T follicular helper cell (primary cell): ENCODE measurements around the gene SLC25A41.

Source experiments
- DNase-seq: peaks from one replicate; pipeline ENCODE4 v3.0.0-alpha.2; 2020; ENCODE audit warnings: low read depth

The SLC25A41 gene

DNA sequence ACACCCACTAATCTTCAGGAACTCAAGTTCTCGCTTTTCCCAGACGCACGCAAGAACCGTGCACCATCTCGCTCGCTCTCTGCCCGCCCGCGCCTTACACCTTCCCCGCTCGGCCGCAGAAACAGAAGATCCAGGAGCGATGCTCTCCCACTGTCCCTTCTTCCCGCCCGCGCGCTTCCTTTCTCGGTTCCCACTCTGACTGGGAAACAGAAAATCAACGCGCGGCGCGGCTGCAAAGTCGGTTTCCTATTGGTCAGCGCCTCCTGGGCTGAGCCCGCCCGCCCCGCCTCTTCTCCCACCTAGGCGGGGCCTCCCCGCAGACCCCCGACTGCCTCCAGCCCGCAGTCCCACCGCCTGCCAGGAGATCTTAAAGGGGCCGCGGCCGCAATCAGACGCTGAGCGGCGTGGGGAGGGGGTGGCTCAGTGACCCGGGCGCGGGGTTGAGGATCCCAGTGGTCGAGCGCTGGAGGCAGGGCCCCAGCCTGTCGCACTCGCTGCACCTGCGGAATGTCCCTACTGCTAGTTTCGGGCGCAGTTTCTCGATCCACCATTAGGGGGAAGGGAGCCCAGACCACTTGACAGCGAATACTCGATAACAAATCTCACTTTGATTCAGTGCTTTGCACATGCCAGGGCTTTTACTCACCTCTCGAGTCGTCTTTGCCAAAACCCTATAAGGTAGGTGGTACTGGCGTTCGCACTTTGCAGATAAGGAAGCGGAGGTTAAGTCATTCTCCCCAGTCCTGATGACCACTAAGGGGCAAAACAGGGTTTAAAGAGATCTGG lies 26.7 kb upstream of the SLC25A41 start:
- peak; percentile 95 for DNase-seq

- peak; percentile 44 for DNase-seq
Observed at GRCh38 chr19:6459262-6460098, 25.9 kb upstream of the SLC25A41 start, which contains the start of gene SLC25A23. Gene SLC25A23 (minus strand): TSS chr19:6459792. CDS start chr19:6459628, 164 bp downstream.

DNA sequence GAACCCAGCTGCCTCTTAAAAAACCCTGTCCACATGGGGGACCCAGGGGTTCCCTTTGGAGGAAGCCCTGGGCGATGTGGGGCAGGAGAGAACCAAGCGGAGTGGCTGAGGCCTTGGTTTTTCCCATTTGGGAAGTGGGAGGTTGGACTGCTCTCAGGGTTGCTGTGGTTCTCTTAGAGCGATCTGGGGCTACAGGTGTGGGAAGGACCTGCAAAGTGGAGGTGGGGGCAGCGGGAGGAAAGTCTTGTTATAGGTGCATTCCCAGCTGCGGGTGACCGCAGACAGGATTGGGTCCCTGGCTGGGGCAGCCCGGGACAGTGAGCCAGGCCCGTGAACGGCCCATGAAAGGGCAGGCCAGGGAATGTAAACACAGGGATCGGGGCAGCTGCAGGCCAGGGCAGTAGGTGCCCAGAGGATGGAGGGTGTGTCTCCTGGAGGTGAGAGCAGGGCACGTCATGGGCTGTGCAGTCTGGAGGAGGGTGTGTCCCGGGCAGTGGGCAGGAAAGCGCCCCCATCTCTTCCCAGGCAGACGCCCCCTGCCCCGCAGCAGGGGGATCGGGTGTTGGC lies 25.2 kb upstream of the SLC25A41 start:
- DNase-seq: no peak

DNA sequence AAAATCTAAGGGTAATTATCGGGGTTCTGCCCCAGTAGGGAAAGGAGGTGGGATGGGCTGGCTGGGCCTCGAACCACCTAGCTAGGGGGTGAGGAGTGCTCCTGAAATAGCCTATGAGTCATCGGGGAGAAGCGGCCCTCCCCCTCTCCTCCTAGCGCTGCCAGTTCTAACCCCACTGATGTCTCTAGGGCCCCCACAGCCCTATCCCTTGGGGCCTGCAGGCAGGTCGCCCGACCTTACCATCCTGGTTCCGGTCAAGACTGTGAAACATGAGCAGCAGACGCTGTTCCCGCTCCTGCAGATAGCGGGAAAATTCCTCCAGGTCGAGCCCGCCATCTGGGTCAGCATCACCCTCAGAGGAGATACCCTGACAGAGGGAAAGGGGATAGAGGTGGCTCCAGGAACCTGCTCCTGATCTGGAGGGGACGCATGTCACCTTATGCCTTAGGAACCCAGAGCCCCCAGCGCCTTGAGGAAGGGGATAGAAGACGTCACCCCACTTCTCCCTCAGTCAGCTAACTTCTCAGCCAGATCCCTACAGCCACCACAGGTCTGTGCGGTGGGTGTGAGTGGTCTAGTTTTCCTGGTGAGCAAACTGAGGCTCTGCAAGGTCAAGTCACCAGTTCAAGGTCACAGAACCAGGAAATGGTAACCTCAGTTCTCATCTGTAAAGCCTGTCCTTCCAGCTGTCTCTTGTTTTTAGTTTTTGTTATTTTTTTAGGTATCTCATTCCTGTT lies 24.6 kb upstream of the SLC25A41 start:
- DNase-seq: no peak

DNA sequence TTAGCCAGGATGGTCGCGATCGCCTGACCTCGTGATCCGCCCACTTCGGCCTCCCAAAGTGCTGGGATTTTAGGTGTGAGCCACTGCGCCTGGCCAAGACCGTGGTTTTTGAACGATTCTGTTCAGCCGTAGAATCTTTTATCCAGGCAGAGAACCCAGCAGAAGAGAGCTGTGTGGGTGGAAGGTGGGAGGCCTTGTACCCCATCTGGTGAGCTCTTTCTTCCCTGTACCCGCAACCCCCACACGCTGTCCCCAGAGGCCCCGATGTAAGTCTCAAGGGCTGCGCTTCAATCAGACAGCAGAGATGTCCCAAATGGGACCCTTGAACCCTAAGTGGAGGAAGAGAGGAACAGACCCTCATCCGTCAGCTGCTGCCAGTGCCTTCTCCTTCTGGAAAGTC lies 22.4 kb upstream of the SLC25A41 start:
- DNase-seq: no peak

- no peak for DNase-seq
Observed at GRCh38 chr19:6453951-6454565, 20.5 kb upstream of the SLC25A41 start.

- DNase-seq: no peak
Observed at GRCh38 chr19:6452899-6453298, 19.3 kb upstream of the SLC25A41 start.

DNA sequence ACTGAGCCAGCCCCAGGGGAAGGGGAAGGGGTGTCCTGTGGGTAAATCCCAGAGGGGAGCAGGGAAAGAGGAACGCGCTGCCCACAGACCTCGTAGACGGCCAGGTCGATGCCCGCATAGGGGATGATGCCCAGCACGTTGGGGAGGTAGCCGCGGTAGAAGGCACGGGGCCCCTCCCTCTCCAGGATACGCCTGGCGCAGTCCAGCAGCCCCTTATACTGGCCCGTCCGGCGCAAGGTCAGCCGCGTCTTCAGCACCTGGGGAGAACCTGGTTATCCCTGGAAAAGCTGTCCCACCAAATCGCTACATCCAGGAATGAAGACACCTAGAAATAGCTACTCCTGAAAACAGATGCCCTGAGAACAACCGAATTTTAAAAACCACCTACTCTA lies 18.7 kb upstream of the SLC25A41 start:
- DNase-seq: no peak

DNA sequence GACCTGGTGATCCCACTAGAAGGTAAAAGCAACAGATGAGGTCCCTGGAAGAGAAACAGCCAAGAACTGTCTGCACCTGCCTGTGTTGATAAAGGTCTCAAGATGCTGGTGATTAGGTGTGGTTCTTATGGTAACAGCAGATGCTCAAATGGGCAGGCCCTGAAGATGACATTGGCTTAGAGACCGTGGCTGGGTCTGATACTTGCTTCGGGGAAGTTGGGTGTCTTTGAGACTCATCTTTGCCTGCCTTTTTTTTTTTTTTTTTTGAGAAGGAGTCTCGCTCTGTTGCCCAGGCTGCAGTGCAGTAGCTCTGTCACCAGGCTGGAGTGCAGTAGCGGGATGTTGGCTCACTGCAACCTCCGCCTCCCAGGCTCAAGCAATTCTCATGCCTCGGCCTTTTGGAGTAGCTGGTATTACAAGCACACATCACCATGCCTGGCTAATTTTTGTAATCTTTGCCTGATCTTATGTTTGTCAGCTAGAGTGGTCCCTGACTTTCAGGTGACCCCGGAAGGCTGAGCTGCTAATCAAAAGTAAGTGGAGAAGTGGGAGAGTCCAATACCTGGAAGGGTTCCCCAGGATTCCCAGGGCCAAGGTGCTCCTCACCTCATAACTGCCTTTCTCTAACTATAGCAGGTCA lies 18.1 kb upstream of the SLC25A41 start:
- DNase-seq: no peak

GRCh38 chr19:6450166-6450565 lies 16.6 kb upstream of the SLC25A41 start:
- no peak for DNase-seq

- DNase-seq: no peak
Observed at GRCh38 chr19:6448045-6448444, 14.5 kb upstream of the SLC25A41 start.

DNA sequence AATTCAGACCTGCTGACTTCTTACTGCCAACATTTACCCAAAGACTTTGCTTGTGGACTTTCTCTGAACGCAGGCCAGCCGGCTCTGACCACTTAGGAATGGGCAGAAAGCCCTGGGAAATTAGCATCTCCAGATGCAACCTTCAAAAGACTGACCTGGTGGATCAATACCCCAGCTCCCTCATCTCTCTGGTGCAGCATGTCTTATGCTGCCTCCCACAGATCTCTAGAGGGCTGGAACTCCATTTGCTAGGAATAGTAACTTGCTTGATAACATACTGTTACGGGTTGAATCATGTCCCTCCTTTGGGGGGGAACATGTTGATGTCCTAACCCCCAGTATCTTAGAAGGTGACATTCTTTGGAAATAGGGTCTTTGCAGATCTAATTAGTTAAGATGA lies 12.9 kb upstream of the SLC25A41 start:
- no peak for DNase-seq

GRCh38 chr19:6443986-6444385 lies 10.4 kb upstream of the SLC25A41 start:
- DNase-seq: no peak

DNA sequence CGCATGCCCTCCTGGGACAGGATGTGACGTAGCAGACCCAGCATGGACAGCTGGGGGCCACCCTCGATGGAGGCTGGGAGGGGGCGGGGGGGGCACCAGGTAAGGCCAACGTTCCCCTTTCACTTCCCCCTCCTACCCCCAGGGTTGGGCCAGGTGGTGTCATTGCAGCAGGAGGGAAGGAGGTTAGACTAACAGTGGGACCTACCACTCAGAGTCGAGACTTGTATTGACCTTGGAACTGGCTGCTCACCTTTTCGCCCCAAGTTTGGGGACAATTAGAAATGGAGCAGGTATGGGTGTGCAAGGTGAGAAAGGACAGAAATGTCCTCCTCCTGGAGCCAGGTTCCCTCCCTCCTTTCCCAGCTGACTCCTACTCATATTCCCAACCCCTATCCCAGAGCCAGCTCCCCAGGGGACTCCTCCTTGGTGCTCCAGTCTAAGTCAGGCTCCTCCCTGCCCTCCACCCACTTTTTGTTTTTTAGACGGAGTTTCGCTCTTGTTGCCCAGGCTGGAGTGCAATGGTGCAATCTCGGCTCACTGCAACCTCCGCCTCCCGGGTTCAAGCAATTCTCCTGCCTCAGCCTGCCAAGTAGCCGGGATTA lies 8.6 kb upstream of the SLC25A41 start:
- DNase-seq: no peak

DNA sequence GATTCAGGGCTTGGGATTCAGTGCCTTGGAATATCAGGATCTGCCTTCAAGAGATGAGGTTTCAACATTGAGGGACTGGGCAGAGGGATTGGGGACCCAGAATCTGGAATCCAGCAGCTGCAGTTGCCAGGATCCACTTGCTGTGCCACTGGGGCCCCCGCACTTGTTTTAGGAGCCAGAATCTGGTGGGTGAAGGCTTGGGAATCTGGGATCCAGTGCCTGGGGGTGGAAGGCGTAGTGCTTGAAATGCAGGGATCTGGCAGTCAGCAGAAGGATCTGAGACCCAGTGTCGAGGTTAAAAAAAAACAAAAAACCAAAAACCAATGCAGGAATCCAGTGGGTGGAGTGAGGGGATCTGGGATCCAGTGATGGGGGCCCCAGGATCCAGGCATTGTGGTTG lies 7.3 kb upstream of the SLC25A41 start:
- no peak for DNase-seq

DNA sequence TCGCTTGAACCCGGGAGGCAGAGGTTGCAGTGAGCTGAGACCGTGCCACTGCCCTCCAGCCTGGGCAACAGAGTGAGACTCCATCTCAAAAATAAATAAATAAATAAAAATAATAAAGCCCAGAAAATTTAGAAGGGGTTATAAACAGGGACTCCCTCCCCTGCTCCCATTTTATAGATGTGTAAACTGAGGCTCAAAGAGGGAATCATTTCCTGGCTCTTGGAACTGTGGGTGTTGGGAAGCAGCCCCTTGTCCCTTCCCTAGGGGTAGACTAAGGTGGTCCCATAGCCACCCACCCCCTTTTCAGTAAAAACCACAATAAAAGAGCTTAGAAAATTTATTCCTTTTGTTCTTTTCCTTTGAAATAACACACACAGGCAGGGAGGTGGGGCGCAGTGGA lies 6.2 kb upstream of the SLC25A41 start:
- no peak for DNase-seq

GRCh38 chr19:6433165-6433564 lies 398 bp downstream of the SLC25A41 start:
- DNase-seq: no peak

DNA sequence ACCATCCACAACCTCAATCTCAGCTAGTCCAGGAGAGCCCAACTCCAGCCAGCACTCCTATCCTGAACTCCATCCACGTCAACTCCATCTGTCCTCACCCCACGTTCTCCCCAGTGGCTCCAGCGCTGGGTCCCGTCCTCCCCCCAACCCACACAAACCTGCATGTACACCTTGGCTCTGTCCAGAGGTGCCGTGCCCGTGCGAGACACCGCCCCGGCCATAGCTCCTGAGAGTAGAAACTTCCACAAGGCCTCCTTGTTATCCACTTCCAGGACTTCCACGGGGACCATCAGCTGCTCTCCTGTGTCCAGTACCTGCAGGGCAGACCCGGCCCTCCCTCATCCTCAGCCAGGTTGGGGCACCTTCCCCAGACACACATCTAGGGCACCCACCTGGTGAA lies 1.7 kb downstream of the SLC25A41 start:
- DNase-seq: no peak

- no peak for DNase-seq
Observed at GRCh38 chr19:6429419-6430221, 3.9 kb downstream of the SLC25A41 start.
